GM23338 (cell line): ENCODE results near the gene EDAR.

Source experiments
- EZH2 ChIP-seq: fragments of 200-600 bp; sonication (generic); IDR thresholded peaks from one replicate; pipeline ENCODE4 v1.8.0; 2017; ENCODE audit warnings: antibody characterized with exemption, mild to moderate bottlenecking, low read depth; ENCODE audit not compliant: unreplicated experiment
- POLR2AphosphoS5 ChIP-seq: IDR thresholded peaks from 2 replicates; pipeline ENCODE4 v1.6.1; 2016; ENCODE audit warnings: antibody characterized with exemption, low read depth
- TF ChIP-seq, protein P1 (sequence below): IDR thresholded peaks from one replicate; pipeline ENCODE4 v1.6.1; 2018; ENCODE audit warnings: antibody characterized with exemption; ENCODE audit not compliant: unreplicated experiment

GRCh38 chr2:108994178-108994577 is 5.2 kb upstream of the EDAR start:
- TF ChIP-seq EZH2 (no peak), POLR2AphosphoS5 (no peak)
- TF ChIP-seq, protein P1, sequence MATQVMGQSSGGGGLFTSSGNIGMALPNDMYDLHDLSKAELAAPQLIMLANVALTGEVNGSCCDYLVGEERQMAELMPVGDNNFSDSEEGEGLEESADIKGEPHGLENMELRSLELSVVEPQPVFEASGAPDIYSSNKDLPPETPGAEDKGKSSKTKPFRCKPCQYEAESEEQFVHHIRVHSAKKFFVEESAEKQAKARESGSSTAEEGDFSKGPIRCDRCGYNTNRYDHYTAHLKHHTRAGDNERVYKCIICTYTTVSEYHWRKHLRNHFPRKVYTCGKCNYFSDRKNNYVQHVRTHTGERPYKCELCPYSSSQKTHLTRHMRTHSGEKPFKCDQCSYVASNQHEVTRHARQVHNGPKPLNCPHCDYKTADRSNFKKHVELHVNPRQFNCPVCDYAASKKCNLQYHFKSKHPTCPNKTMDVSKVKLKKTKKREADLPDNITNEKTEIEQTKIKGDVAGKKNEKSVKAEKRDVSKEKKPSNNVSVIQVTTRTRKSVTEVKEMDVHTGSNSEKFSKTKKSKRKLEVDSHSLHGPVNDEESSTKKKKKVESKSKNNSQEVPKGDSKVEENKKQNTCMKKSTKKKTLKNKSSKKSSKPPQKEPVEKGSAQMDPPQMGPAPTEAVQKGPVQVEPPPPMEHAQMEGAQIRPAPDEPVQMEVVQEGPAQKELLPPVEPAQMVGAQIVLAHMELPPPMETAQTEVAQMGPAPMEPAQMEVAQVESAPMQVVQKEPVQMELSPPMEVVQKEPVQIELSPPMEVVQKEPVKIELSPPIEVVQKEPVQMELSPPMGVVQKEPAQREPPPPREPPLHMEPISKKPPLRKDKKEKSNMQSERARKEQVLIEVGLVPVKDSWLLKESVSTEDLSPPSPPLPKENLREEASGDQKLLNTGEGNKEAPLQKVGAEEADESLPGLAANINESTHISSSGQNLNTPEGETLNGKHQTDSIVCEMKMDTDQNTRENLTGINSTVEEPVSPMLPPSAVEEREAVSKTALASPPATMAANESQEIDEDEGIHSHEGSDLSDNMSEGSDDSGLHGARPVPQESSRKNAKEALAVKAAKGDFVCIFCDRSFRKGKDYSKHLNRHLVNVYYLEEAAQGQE: no peak
